A673 (cell line): Measurements from ENCODE around the gene CNN1. TPM values are rescaled to one million over a fixed set of nuclear protein-coding genes. Genes with fewer than 3 reads are reported as not detected.
"Not testable (repeated sequence)": the region's sequence is repeated elsewhere in the genome, so short reads cannot be mapped to it uniquely, and the experiment has no call there.

Experiments
- BruUV-seq: library from RNA; stranded (reverse); fragments of 400-500 nt; replicated peaks from 2 replicates; lab custom pipeline; 2021; lab: Mats Ljungman, UMichigan
- CTCF ChIA-PET: fragments of 300-600 bp; sonication (Branson Sonifier 250); formaldehyde crosslinking; loops from one replicate; lab custom pipeline; 2022; ENCODE audit warnings: antibody characterized with exemption; lab: Charles Lee
- POLR2A ChIA-PET: fragments of 300-600 bp; sonication (Branson Sonifier 250); formaldehyde crosslinking; loops from one replicate; lab custom pipeline; 2022; ENCODE audit warnings: antibody characterized with exemption; ENCODE audit not compliant: low non-redundant PET; lab: Charles Lee
- DNase-seq: peaks from one replicate; pipeline ENCODE4 v3.0.0-alpha.2; 2015; ENCODE audit warnings: low spot score
- H3K27ac ChIP-seq: fragments of 200-600 bp; sonication (generic); 2 replicates; pipeline ENCODE4 v1.5.1; 2016; ENCODE audit warnings: mixed run types, low read depth, mild to moderate bottlenecking, mixed read lengths, antibody characterized with exemption, low read length; ENCODE audit not compliant: poor library complexity, severe bottlenecking
- H3K27me3 ChIP-seq: fragments of 200-600 bp; sonication (generic); replicated peaks from 2 replicates; pipeline ENCODE4 v1.6.1; 2017; ENCODE audit warnings: mixed run types, low read depth, mild to moderate bottlenecking, mixed read lengths, antibody characterized with exemption, low read length; ENCODE audit not compliant: insufficient read depth, poor library complexity
- H3K36me3 ChIP-seq: fragments of 200-600 bp; sonication (generic); 2 replicates; pipeline ENCODE4 v1.6.1; 2016; ENCODE audit warnings: mixed run types, mild to moderate bottlenecking, mixed read lengths, antibody characterized with exemption, low read length; ENCODE audit not compliant: insufficient read depth, poor library complexity, severe bottlenecking
- H3K4me1 ChIP-seq: fragments of 200-600 bp; sonication (generic); 2 replicates; pipeline ENCODE4 v1.6.1; 2017; ENCODE audit warnings: mixed run types, mild to moderate bottlenecking, mixed read lengths, antibody characterized with exemption, low read length; ENCODE audit not compliant: insufficient read depth, poor library complexity, severe bottlenecking
- H3K4me3 ChIP-seq: fragments of 200-600 bp; sonication (generic); 2 replicates; pipeline ENCODE4 v1.5.1; 2016; ENCODE audit warnings: low read depth, mixed run types, mild to moderate bottlenecking, mixed read lengths, low read length; ENCODE audit not compliant: poor library complexity, severe bottlenecking
- H3K9me3 ChIP-seq: fragments of 200-600 bp; sonication (generic); 2 replicates; pipeline ENCODE4 v1.6.1; 2016; ENCODE audit warnings: mixed run types, low read depth, mild to moderate bottlenecking, mixed read lengths, antibody characterized with exemption, low read length; ENCODE audit not compliant: poor library complexity, severe bottlenecking
- CTCF ChIP-seq: fragments of 300-800, 200-600 bp; sonication (generic); conservative IDR thresholded peaks from 2 replicates; pipeline ENCODE4 v1.5.1; 2017; ENCODE audit warnings: low read depth, mild to moderate bottlenecking, antibody characterized with exemption, low read length, moderate library complexity, mixed read lengths
- EZH2 ChIP-seq: fragments of 200-600 bp; sonication (generic); IDR thresholded peaks from 2 replicates; pipeline ENCODE4 v1.6.1; 2017; ENCODE audit warnings: borderline replicate concordance, low read depth, mild to moderate bottlenecking, mixed read lengths, antibody characterized with exemption, low read length; ENCODE audit not compliant: poor library complexity, severe bottlenecking
- intact Hi-C: fragments of 100-400 bp; cut with micrococcal nuclease; formaldehyde crosslinking; loops from one replicate; pipeline ENCODE4 v1.10.0; 2022; ENCODE audit not compliant: unreplicated experiment
- total RNA-seq: library from RNA; stranded (reverse); gene quantifications from 2 replicates; pipeline ENCODE4 v1.2.3, GENCODE V29; 2021

CNN1 gene
- total RNA-seq, 1 experiment from 2014 or later, result 0.60 TPM

- BruUV-seq, result no TSS peak
- intact Hi-C loops, result no loop called here
- no peaks in the 10 kb centered on the region for H3K9me3 ChIP-seq
- ChIA-PET CTCF (interaction anchor here (0.7 kb wide), 1 partner anchor 22 kb away, joined by 4 read pairs; no protein-coding TSS in a partner anchor), POLR2A (interaction anchor here (0.6 kb wide), 1 partner anchor 302 kb away, joined by 3 read pairs; no protein-coding TSS in a partner anchor)
- no peak overlapping the region for H3K27ac ChIP-seq
- no peaks in the 10 kb centered on the region for H3K4me1 ChIP-seq
- no peak overlapping the region for H3K4me3 ChIP-seq
- TF ChIP-seq EZH2 (no peak), CTCF (no peak)
- no peaks in the 10 kb centered on the region for H3K27me3 ChIP-seq
- no peaks in the 10 kb centered on the region for H3K36me3 ChIP-seq
- DNase-seq, result no peak
Measured at GRCh38 chr19:11570039-11570462, 31.4 kb downstream of the CNN1 start.

GRCh38 chr19:11573354-11573753 lies 34.7 kb downstream of the CNN1 start:
- H3K36me3 ChIP-seq, H3K9me3 ChIP-seq, CTCF ChIA-PET, DNase-seq, intact Hi-C loops, BruUV-seq, H3K27ac ChIP-seq, H3K4me3 ChIP-seq, H3K4me1 ChIP-seq, POLR2A ChIA-PET, H3K27me3 ChIP-seq: not testable (repeated sequence)

GRCh38 chr19:11573763-11574162 lies 35.1 kb downstream of the CNN1 start:
- intact Hi-C loops, CTCF ChIA-PET: not testable (repeated sequence)

GRCh38 chr19:11574689-11575088 lies 36.0 kb downstream of the CNN1 start:
- no peak for TF ChIP-seq EZH2
- TF ChIP-seq CTCF, result no peak
- no peak for DNase-seq
- Histone ChIP-seq H3K9me3 (no peaks in the 10 kb centered on the region), H3K4me3 (no peak overlapping the region), H3K27ac (no peak overlapping the region), H3K36me3 (no peaks in the 10 kb centered on the region), H3K27me3 (no peaks in the 10 kb centered on the region), H3K4me1 (peaks cover 9% of the 10 kb centered on the region)
- intact Hi-C loops, result no loop called here
- ChIA-PET CTCF (no interaction called here), POLR2A (no interaction called here)
- BruUV-seq, result no TSS peak

More at GRCh38 chr19:11573763-11574162, 35.1 kb downstream of the CNN1 start:
- DNase-seq, H3K36me3 ChIP-seq, H3K4me1 ChIP-seq, H3K27ac ChIP-seq, BruUV-seq, POLR2A ChIA-PET, H3K9me3 ChIP-seq, H3K4me3 ChIP-seq, H3K27me3 ChIP-seq: not testable (repeated sequence)
